HG02981 (cell line): Measurements from ENCODE around the gene ARFGAP1.

Experiments
- ATAC-seq: cut with Tn5 transposase; IDR thresholded peaks from one replicate; pipeline ENCODE4 v1.9.1; 2021; ENCODE audit warnings: mild to moderate bottlenecking, moderate library complexity; ENCODE audit not compliant: unreplicated experiment

ARFGAP1 gene

DNA sequence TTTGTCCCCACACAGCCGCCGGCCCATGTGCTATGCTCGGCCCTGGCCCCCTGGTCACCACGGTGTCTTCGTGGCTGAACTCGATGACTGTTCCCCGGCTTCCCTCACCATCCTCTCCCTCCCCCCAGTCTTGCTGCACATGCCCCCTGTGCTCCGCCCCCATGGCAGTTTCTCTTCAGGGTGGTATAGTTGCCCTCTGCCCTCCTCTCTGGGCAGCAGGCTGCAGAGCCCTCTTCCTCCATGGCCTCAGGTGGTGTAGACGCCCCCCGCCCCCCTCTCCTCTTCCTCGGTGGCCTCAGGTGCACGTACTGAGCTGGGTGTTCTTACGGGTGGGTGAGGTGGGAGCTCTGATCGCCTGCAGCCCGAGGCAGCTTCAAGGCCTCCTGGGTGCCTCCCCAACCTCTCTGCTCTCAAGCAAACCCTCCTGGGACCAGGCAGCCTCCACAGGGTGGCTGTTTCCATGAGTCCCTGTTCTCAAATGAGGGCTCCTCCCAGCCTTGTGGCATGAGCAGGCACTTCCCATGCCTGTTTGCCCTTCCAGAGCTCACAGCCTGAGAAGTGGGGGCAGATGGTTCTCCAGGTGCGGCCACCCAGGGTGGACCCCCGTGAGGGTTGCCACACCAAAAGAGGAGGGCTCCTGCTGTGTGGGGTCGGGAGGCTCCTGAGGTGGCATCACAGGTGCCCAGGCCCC lies 45.1 kb downstream of the ARFGAP1 start:
- no peak for ATAC-seq

DNA sequence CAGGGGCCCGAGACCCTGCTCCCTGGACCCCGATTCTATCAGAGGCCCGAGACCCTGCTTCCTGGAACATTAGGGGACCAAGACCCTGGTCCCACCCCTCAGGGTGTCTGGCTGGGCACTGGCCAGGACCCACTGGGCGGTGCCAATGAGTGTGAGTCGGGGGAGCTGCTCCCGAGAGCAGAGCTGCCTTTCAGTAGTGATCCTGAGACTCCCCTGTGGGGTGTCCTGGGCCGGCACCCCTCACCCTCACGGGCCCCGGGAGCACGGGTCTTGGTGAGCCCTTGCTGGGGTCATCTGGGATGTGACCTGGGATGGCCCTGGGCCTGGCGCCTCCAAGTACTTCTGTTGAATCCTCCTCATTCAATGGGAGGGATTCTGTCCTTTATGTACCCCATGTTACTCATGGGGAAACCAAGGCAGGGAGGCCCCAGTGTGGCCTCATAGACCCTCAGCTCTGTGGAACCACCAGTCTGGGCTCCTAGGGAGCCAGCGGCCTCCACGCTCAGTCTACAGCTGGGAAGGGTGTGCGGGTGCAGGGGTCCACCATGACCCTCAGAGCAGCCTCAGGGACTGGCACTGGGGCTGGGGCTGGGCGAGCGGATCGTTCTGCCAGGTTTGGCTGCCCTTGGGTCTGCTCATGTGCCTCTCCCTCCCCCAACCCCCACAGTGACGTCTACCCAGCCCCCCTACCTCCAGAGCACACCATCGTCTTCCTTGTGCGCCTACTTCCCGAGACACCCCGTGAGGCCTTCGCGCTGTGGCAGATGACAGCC lies 46.0 kb downstream of the ARFGAP1 start:
- no peak for ATAC-seq

DNA sequence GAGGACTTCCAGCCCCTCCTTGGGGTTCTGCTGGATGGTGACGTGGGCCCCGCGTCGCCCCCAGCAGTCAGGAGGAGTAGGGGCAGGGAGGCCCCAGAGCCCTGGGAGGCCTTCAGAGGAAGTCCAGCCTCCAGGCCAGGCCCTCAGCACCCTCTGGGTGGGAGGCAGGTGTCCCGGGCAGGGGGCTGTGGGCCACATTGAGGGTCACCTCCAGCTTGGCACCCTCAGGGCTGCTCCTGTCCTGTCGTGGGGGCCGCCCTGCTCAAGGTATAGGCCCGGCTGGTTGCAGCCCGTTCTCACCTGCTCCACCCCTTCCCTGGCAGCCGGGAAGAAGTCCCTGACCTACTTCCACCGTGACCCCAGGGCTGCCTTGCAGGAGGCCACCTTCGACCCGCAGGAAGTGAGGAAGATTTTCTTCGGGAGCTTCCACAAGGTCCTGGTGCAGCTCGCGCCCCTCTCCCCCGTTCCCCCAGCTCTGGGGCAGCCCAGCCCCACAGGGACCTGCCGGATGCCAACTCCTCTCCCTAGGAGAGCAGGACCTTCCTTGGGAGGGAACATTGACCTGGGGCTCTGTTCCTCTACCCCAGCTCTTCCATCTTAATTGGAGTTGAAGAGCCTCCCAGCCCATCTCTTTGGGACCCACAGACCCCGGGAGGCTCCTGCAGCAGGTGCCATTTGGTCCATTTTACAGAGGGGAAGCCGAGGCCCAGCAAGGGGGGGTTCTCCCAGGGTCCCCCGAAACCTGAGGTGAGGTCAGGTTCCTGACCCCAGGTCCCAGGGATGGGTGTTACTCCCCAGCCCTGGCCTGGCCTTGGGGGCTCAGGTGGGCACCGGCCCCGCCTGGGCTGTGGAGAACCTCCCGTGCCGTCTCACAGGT lies 46.8 kb downstream of the ARFGAP1 start:
- no peak for ATAC-seq

DNA sequence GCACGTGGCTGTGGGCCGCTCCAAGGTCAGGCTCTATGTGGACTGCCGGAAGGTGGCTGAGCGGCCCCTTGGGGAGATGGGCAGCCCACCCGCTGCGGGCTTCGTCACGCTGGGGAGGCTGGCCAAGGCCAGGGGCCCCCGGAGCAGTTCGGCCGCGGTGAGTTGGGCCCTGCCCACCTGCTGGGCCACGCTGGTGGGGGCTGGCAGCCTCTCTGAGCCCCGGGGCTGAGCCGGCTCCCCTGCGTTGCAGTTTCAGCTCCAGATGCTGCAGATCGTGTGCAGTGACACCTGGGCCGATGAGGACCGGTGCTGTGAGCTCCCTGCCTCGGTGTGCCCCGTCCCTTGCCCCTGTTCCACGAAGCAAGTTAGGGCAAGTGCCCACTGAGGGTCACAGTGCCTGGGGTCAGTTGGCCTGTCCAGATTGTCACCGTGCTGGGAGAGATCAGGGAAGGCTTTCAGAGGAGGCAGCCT lies 47.5 kb downstream of the ARFGAP1 start:
- ATAC-seq: no peak

DNA sequence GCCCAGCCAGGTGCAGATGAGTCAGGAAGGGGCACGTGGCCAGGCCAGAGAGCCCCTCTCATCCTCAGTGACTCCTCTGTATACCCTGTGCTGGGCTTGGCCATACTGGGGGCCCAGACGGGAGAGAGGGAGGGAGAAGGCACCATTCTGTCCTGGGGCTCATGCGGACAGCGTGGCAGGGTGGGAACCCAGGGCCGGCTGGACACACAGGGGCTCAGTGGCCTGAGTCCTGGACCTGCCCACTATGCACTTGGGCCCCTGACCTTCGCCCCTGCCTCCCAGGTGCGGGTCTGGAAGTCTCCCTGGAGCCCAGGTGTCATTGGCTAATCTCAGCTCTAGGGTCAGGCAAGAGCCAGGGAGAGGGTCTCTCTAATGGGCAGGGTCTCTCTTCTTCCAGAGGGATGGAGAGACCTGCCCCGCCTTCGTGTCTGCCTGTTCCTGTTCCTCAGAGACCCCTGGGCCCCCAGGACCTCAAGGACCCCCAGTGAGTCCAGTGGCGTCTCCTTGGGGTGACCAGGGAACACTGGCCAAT lies 48.1 kb downstream of the ARFGAP1 start:
- no peak for ATAC-seq

DNA sequence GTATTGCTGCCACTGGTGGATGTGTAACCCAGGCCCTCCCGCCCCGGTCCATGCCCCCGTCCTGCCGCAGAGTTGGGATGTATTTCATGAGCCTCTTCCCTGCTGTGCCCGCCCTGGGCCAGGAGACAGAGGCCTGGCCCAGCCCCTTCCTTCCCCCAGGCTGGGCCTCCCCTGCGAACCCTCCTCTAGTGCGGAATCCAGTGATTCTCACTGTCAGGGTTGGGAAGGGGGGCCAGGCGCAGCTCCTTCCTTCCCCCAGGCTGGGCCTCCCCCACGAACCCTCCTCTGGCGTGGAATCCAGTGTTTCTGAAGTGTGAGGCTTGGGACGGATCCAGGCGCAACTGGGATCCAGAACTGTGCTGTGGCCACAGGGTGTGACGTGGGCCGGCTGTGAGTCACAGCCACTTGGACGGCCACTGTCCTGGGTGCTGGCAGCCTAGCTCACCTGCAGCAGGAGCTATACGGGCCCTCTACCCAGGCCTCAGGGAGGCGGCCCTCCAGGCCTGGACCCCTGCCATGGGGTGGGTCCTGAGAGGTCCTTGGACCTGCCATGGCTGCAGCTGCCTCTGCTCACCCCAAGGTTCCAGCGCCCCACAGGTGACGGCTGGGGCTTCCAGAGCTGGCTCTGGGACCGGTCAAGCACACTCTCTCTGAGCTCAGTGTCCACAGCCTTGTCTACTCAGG lies 48.7 kb downstream of the ARFGAP1 start:
- no peak for ATAC-seq

DNA sequence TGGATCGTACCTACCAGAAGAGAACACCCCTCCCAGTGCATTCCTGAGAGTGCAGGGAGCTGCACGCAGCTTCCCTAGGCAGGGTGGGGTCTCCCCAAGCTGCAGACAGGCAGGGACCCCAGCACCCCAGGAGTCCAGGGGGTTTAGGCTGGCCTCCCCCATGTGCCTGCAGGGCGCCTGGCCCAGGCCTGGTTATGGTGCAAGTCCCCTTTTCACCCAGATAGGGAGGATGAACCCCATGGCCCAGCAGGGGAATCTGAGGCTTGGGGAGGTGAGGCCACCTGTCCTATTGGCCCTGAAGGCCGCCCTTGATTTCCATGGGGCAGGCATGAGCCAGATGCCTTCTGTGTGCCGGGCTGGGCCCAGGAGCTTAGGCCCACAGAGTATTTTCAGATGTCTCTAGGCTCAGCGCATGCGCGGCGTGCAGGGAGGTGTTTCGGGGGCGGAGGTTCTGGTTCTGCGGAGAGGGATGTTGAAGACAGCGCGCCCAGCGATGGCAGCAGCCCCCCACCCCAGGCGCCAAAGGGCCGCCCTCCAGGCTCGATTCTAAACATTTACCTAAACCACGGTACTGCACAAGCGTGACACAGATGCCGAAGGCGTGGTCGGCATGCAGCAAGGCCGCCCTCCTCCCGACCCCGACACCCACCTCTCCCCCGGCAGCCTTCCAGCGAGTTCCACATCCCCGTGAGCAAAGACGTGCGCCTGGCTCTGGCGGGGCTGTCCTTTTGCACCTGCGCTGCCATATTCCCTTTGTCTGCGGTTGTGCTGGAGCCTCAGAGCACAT lies 49.7 kb downstream of the ARFGAP1 start:
- ATAC-seq: no peak

DNA sequence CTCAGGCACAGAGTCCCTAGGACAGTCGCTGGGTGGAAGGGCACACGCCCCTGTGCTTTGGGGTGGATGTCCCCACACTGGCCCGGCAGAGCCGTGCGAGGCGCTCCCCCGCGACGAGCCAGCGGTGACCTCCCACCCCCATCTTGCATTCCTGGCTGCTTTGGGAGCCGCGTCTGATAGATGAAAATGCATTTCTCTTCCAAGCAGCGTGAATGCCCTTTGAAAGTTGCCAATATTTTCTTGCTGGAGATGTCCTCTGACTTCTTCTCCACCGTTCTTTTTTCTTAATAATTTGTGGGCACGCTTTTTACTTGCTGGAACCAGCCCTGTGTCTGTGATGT lies 50.3 kb downstream of the ARFGAP1 start:
- ATAC-seq: no peak

DNA sequence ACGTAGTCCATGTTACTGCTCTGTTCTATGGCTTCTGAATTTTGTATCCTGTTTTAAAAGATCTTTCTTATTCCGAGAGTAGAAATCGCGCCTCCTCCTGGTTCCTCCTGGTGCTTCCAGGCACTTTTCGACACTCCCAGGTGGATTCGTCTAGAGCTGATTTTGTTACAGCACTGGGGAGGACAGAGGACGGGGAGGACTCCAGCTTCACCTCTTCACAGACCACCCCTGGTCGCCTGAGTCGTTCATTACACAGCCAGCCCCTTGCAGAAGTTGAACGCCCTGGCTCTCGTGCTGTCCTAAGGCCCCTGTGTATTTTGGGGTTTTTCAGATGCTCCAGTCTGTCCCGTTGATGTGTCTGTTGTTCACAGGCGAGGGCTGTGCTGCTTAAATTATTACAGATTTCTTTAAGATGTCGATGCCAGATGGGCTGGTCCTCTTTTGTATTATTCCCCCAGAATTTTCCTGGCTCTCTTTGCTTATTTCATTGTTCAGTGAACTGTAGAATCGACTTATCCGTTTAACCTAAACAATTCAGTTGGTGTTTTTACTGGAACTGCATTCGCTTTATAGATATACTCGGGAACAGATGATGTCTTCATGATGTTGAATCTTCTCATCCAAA lies 50.9 kb downstream of the ARFGAP1 start:
- ATAC-seq: no peak

DNA sequence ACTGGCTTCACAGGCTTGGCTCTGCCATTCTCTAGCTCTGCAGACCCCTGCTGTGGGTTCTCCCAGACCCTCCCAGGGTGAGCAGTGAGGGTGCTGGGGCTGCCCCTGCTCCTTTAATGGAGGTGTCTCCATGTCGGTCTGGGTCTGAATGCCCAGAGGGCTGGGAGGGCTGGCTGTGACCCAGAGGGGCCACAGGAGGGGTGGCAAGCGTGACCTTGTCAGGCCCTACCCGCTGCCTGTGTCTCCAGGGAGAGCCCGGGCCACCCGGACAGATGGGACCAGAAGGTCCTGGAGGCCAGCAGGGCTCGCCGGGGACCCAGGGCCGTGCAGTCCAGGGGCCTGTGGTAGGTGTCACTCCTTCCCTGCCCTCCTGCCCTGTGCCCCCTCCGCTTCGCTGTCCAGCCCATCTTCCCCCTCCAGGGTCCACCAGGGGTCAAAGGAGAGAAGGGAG lies 52.4 kb downstream of the ARFGAP1 start:
- ATAC-seq: no peak

DNA sequence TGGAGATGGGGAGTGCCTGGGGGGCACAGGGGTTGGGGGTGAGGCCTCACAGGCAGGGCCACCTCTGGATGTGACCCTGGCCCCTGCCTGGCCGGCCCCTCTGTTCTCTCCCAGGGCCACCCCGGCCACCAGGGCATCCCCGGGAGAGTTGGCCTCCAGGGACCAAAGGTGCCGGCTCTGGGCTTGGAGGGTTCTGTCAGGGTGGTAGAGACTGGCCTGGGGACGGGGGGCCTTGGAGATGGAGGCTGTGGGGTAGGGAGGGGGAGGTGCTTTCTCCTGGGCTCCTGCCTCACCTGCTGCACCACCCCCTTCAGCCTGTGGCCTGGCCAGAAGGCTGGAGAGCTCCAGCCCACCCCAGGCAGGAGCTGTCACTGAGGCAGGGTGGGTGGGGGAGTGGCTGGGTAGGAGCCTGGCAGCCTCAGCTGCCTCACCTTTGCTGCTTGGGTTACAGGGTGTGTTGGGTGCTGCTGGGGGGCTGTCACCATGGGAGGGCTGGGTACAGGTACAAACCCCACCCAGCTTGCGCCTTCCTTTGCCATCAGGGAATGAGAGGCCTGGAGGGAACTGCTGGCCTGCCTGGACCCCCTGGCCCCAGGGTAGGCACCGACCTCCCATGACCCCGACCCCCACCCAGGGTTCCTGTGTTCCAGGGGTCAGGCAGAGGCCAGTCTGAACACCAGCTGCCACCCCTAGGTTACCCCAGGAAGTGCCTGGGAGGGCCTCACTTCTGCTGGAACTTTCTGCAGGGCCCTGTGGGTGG lies 53.1 kb downstream of the ARFGAP1 start:
- ATAC-seq: no peak

DNA sequence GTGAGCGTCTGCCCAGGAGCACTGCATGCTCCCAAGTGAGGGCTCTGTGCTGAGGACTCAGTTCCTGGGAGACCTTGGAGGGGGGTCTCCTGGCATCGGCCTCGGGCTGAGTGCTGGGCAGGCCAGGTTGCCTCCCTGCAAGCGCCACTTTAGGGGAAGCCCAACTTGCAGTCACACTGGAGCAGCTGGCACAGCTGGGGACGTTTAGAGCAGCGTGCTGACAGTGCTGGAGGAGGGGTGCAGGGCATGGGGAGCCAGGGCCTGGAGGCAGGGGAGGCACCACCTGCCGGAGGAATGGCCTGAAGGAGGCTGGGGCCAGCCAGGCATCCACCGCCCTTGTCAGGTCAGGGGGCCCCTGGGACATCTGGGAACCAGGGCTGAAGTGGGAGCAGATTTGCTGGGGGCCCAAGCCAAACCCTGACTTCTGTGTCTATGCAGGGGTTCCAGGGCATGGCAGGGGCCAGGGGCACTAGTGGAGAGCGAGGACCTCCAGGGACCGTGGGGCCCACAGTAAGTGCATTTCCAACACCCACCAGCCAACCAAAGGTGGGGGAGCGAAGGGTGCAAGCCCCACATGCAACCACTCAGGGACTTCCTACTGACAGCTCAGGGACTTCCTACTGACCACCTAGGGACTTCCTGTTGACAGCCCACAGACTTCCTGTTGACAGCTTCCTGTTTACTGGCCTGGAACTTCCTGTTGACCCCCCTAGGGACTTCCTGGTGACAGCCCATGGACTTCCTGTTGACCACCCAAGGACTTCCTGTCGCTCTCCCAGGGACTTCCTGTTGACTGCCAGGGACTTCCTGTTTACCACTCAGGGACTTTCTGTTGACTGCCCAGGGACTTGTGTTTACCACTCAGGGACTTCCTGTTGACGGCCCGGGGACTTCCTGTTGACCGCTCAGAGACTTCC lies 54.0 kb downstream of the ARFGAP1 start:
- no peak for ATAC-seq

DNA sequence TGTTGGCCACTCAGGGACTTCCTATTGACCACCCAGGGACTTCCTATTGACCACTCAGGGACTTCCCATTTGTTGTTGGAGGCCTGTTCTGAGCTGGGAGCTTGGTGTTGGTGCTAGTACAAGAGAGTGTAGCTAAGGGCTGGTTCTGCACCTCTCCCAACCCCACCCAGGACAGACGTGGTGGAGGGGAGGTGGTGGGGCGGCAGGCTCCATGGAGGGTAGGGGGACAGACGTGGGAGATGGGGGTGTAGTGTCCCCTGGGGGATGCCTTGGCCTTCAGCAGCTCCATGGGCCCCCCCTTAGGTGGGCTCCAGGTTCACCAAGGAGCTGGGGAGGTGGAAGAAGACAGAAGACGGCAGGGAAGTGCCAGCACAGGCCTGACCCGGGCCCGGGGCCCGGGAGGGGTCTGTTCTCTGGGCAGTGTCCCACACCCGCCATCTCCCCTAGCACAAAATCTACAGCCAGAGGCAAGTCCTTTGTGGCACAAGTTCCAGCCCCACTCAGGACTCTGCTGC lies 54.7 kb downstream of the ARFGAP1 start:
- ATAC-seq: no peak

DNA sequence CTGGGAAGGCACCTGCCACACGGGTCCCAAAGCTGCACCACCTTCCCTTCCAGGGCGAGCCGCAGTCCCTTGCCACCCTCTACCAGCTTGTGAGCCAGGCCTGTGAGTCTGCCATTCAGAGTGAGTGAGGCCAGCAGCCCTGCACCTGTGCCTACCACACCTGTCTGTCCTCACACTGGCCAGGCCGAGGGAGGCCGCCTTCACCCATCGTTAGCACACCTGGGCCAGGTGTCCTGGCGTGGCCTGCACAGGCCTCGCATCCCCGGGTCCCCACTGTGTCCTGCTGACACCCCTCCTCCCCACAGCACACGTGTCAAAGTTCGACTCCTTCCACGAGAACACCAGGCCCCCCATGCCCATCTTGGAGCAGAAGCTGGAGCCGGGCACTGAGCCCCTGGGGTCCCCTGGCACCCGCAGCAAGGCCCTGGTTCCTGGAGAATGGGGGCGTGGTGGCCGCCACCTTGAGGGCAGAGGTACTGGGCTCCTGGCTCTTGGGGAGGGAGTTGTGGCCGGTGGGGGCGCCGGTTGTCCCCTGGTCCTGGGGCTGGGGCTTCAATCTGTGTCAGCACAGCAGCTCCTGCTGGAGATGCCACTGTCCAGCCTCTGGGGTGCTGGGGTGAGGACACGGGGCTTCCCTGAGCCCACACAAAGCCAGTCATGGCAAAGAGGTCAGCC lies 55.5 kb downstream of the ARFGAP1 start:
- ATAC-seq: no peak

DNA sequence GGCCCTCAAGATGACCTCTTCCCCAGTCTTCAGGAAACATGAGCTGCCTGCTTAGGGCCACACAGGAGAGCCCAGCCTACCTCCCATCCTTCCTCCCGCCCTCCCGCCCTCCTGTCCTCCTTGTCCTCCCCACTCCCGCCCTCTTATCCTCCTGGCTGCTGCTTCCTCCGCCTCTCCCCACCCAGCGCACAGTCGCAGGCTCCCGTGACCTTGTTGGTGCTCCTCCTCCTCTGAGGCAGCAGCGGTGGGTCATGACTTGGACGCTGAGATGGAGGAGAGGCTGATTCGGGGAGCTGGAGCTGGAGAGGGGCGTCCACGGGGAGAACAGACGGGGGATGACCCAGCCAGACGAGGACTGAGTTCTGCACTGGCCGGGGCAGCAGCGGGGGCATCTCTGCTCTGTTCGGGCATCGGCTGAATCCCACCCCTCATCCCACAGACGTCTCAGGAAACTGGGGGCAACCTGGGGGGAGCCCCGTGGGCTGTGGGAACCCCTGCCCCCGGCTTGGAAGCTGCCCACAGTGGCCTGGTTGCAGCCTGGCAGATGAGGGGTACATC lies 56.2 kb downstream of the ARFGAP1 start:
- no peak for ATAC-seq

DNA sequence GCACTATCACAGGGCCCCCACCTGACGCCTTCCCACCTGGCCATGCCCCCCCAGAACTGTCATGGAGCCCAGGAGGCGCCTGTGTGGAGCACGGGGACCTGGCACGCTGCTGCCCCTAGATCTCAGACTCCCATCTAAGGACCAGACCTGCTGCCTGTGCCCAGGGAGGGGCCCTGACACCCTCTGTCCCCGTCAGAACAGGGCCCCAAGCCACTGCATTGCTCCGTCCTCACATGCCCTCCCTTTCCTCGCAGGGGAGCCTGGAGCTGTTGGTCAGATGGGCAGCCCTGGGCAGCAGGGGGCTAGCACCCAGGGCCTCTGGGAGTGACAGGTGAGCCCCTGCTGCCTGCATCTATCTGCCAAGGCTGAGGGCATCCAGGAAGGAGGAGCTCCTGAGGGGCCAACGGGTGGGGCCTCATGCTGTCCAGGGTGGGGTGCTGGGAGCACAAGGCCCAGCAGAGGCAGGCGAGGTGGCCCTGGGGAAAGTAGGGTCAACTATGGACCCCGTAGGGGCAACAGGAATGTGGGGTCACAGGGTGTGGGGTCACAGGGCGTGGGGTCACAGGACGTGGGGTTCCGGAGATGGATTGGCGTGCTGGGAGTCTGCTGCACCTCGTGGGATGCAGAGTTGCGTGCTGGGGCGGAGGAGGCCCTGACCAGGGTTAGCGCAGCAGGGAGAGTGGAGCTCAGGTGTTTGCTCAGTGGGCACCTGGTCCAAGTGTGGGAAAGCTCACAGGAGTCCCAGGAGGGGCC lies 56.9 kb downstream of the ARFGAP1 start:
- ATAC-seq: no peak
